RWPE2 (cell line): Measurements from ENCODE around the gene MN1.

Experiments used
- ATAC-seq: fragments of 200-7000 bp; cut with Tn5 transposase; 3 replicates; pipeline ENCODE4 v1.9.1; 2021; ENCODE audit warnings: low read depth
- DNase-seq: peaks from one replicate; pipeline ENCODE4 v3.0.0-alpha.2; 2020; ENCODE audit warnings: low spot score
- H3K27ac ChIP-seq: fragments of 450-650 bp; 2 replicates; pipeline ENCODE4 v1.5.1; 2017; ENCODE audit warnings: mild to moderate bottlenecking; ENCODE audit not compliant: poor library complexity, severe bottlenecking
- H3K27me3 ChIP-seq: fragments of 250-450 bp; sonication (Bioruptor Pico); 2 replicates; pipeline ENCODE4 v1.5.1; 2021; ENCODE audit warnings: mild to moderate bottlenecking, moderate library complexity; ENCODE audit not compliant: insufficient read depth, poor library complexity, severe bottlenecking
- H3K36me3 ChIP-seq: fragments of 250-450 bp; sonication (Bioruptor Pico); 2 replicates; pipeline ENCODE4 v1.5.1; 2020; ENCODE audit warnings: low read depth, mild to moderate bottlenecking, moderate library complexity
- H3K4me1 ChIP-seq: fragments of 250-450 bp; sonication (Bioruptor Pico); 2 replicates; pipeline ENCODE4 v1.5.1; 2021; ENCODE audit warnings: mild to moderate bottlenecking, moderate library complexity; ENCODE audit not compliant: insufficient read depth, poor library complexity, severe bottlenecking
- H3K4me3 ChIP-seq: fragments of 250-450 bp; sonication (Bioruptor Pico); 2 replicates; pipeline ENCODE4 v1.5.1; 2021; ENCODE audit warnings: mild to moderate bottlenecking, moderate library complexity; ENCODE audit not compliant: severe bottlenecking
- H3K9me3 ChIP-seq: fragments of 250-450 bp; sonication (Bioruptor Pico); 2 replicates; pipeline ENCODE4 v1.5.1; 2021; ENCODE audit warnings: mild to moderate bottlenecking, moderate library complexity; ENCODE audit not compliant: severe bottlenecking
- CTCF ChIP-seq: fragments of 450-650 bp; IDR thresholded peaks from one replicate; pipeline ENCODE4 v1.5.1; 2017; ENCODE audit warnings: mild to moderate bottlenecking, moderate library complexity; ENCODE audit not compliant: poor library complexity, severe bottlenecking

Gene MN1

GRCh38 chr22:27842669-27843431 lies 41.3 kb upstream of the MN1 start:
- DNase-seq = no peak
- Histone ChIP-seq H3K27ac (no peak overlapping the region), H3K9me3 (no peaks in the 10 kb centered on the region), H3K4me1 (no peaks in the 10 kb centered on the region), H3K36me3 (no peaks in the 10 kb centered on the region), H3K4me3 (no peak overlapping the region), H3K27me3 (no peaks in the 10 kb centered on the region)
- TF ChIP-seq CTCF = no peak
- no peak for ATAC-seq

GRCh38 chr22:27842201-27842600 lies 40.6 kb upstream of the MN1 start:
- no peaks in the 10 kb centered on the region for H3K27me3 ChIP-seq
- ATAC-seq = no peak

GRCh38 chr22:27840436-27840835 lies 38.9 kb upstream of the MN1 start:
- no peaks in the 10 kb centered on the region for H3K36me3 ChIP-seq
- no peak for DNase-seq
- H3K4me1 ChIP-seq = no peaks in the 10 kb centered on the region
- no peak overlapping the region for H3K27ac ChIP-seq
- no peak for TF ChIP-seq CTCF
- ATAC-seq = no peak
- no peaks in the 10 kb centered on the region for H3K27me3 ChIP-seq
- no peaks in the 10 kb centered on the region for H3K9me3 ChIP-seq
- no peak overlapping the region for H3K4me3 ChIP-seq

More at GRCh38 chr22:27842201-27842600, 40.6 kb upstream of the MN1 start:
- Histone ChIP-seq H3K27ac (no peak overlapping the region), H3K36me3 (no peaks in the 10 kb centered on the region), H3K4me1 (no peaks in the 10 kb centered on the region), H3K4me3 (no peak overlapping the region), H3K9me3 (no peaks in the 10 kb centered on the region)
- no peak for TF ChIP-seq CTCF
- no peak for DNase-seq

GRCh38 chr22:27839057-27839660 lies 37.6 kb upstream of the MN1 start:
- H3K4me3 ChIP-seq = no peak overlapping the region
- no peak overlapping the region for H3K27ac ChIP-seq
- no peaks in the 10 kb centered on the region for H3K27me3 ChIP-seq
- H3K4me1 ChIP-seq = no peaks in the 10 kb centered on the region
- no peaks in the 10 kb centered on the region for H3K36me3 ChIP-seq
- DNase-seq (no peak), ATAC-seq (no peak)
- no peak for TF ChIP-seq CTCF
- H3K9me3 ChIP-seq = no peaks in the 10 kb centered on the region

- ATAC-seq (no peak), DNase-seq (no peak)
- H3K4me1 ChIP-seq = no peaks in the 10 kb centered on the region
- H3K36me3 ChIP-seq = no peaks in the 10 kb centered on the region
- no peak for TF ChIP-seq CTCF
- H3K9me3 ChIP-seq = no peaks in the 10 kb centered on the region
- H3K27ac ChIP-seq = no peak overlapping the region
- H3K4me3 ChIP-seq = no peak overlapping the region
- H3K27me3 ChIP-seq = no peaks in the 10 kb centered on the region
Observed at GRCh38 chr22:27836181-27836580, 34.6 kb upstream of the MN1 start.
